ENCODE data around the gene DPYD.

Gene DPYD

DNA sequence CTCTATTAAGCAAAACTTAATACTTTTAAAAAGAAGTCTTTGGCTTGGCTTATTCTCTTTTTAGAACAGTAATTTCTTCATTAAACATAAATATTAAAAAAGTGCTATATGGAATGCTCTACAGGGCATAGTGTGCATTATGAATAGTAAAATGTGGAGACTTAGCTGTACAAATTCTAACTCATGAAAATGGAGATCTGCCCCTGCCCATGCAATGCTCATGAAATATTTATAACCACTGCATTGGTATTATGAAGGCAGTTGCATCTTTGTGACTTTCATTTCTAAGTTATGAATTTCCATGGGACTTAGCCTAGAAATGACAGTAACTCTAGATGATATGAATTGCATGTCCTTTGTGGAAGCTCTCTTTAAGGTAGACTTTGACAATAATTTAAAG is 613.3 kb downstream of the DPYD start:
- Histone ChIP-seq H4K20me1 (ENCODE audit: insufficient read depth) (no peaks in the 10 kb centered on the region), H3K9ac (no peak overlapping the region), H3K4me1 (ENCODE audit: low read depth, poor library complexity, severe bottlenecking) (no peaks in the 10 kb centered on the region), H3K4me3 (IDR thresholded peaks at IDR 0.05; ENCODE audit: insufficient read depth, low read depth, low read length) (no peak overlapping the region), H3K27me3 (ENCODE audit: insufficient read depth, low read depth) (no peaks in the 10 kb centered on the region), H3K4me2 (no peak overlapping the region), H3K79me2 (ENCODE audit: insufficient read depth, low read depth) (no peaks in the 10 kb centered on the region), H3K27ac (no peak overlapping the region), H2AFZ (ENCODE audit: low read depth) (no peak overlapping the region), H3K36me3 (ENCODE audit: insufficient read depth) (no peaks in the 10 kb centered on the region)
- no peak for TF ChIP-seq CTCF (conservative IDR thresholded peaks at IDR 0.05; ENCODE audit: low read depth, low read length)

GRCh38 chr1:97307151-97307550 is 613.7 kb downstream of the DPYD start:
- no peaks in the 10 kb centered on the region for H3K27me3 ChIP-seq (ENCODE audit: insufficient read depth, low read depth)
- no peak overlapping the region for H3K27ac ChIP-seq
- H3K9ac ChIP-seq: no peak overlapping the region
- no peaks in the 10 kb centered on the region for H3K79me2 ChIP-seq (ENCODE audit: insufficient read depth, low read depth)
- H4K20me1 ChIP-seq (ENCODE audit: insufficient read depth): no peaks in the 10 kb centered on the region
- H3K4me1 ChIP-seq (ENCODE audit: low read depth, poor library complexity, severe bottlenecking): no peaks in the 10 kb centered on the region
- H2AFZ ChIP-seq (ENCODE audit: low read depth): no peak overlapping the region
- no peak overlapping the region for H3K4me2 ChIP-seq
- no peaks in the 10 kb centered on the region for H3K36me3 ChIP-seq (ENCODE audit: insufficient read depth)
- no peak overlapping the region for H3K4me3 ChIP-seq (IDR thresholded peaks at IDR 0.05; ENCODE audit: insufficient read depth, low read depth, low read length)
- no peak for TF ChIP-seq CTCF (conservative IDR thresholded peaks at IDR 0.05; ENCODE audit: low read depth, low read length)

DNA sequence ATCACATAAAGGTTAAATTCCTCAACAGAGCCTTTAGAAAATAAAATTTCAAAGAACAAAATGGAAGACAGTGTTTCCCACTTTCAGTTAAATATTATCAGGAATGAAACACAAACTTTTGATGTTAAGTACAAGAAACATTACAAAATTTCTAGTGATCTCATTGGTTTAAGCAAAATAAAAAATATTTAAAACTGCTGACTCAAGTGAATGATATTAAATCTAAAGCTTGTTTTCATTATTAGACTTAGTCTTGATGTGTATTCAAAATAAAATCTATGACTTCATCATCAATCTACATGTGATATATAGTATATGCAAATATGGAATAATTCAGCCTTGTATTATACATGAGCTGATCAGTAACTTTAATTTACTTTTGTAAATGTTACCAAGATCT is 614.3 kb downstream of the DPYD start:
- H3K79me2 ChIP-seq (ENCODE audit: insufficient read depth, low read depth): no peaks in the 10 kb centered on the region
- H2AFZ ChIP-seq (ENCODE audit: low read depth): no peak overlapping the region
- H3K4me3 ChIP-seq (IDR thresholded peaks at IDR 0.05; ENCODE audit: insufficient read depth, low read depth, low read length): no peak overlapping the region
- H3K27ac ChIP-seq: no peak overlapping the region
- no peaks in the 10 kb centered on the region for H3K27me3 ChIP-seq (ENCODE audit: insufficient read depth, low read depth)
- TF ChIP-seq CTCF (conservative IDR thresholded peaks at IDR 0.05; ENCODE audit: low read depth, low read length): no peak
- H4K20me1 ChIP-seq (ENCODE audit: insufficient read depth): no peaks in the 10 kb centered on the region
- no peaks in the 10 kb centered on the region for H3K36me3 ChIP-seq (ENCODE audit: insufficient read depth)
- H3K9ac ChIP-seq: no peak overlapping the region
- H3K4me1 ChIP-seq (ENCODE audit: low read depth, poor library complexity, severe bottlenecking): no peaks in the 10 kb centered on the region
- H3K4me2 ChIP-seq: no peak overlapping the region

GRCh38 chr1:97304366-97304765 is 616.5 kb downstream of the DPYD start:
- H3K36me3 ChIP-seq (ENCODE audit: insufficient read depth): no peaks in the 10 kb centered on the region
- TF ChIP-seq CTCF (conservative IDR thresholded peaks at IDR 0.05; ENCODE audit: low read depth, low read length): no peak
- no peaks in the 10 kb centered on the region for H4K20me1 ChIP-seq (ENCODE audit: insufficient read depth)
- no peak overlapping the region for H3K9ac ChIP-seq
- no peak overlapping the region for H2AFZ ChIP-seq (ENCODE audit: low read depth)
- no peaks in the 10 kb centered on the region for H3K79me2 ChIP-seq (ENCODE audit: insufficient read depth, low read depth)
- H3K4me3 ChIP-seq (IDR thresholded peaks at IDR 0.05; ENCODE audit: insufficient read depth, low read depth, low read length): no peak overlapping the region
- H3K4me2 ChIP-seq: no peak overlapping the region
- no peak overlapping the region for H3K27ac ChIP-seq
- no peaks in the 10 kb centered on the region for H3K4me1 ChIP-seq (ENCODE audit: low read depth, poor library complexity, severe bottlenecking)
- no peaks in the 10 kb centered on the region for H3K27me3 ChIP-seq (ENCODE audit: insufficient read depth, low read depth)

GRCh38 chr1:97298966-97299365 is 621.9 kb downstream of the DPYD start:
- Histone ChIP-seq H3K4me1 (ENCODE audit: low read depth, poor library complexity, severe bottlenecking) (no peaks in the 10 kb centered on the region), H3K36me3 (ENCODE audit: insufficient read depth) (no peaks in the 10 kb centered on the region), H3K79me2 (ENCODE audit: insufficient read depth, low read depth) (no peaks in the 10 kb centered on the region), H3K4me3 (IDR thresholded peaks at IDR 0.05; ENCODE audit: insufficient read depth, low read depth, low read length) (no peak overlapping the region), H3K27me3 (ENCODE audit: insufficient read depth, low read depth) (no peaks in the 10 kb centered on the region), H3K4me2 (no peak overlapping the region), H4K20me1 (ENCODE audit: insufficient read depth) (no peaks in the 10 kb centered on the region), H2AFZ (ENCODE audit: low read depth) (no peak overlapping the region), H3K9ac (no peak overlapping the region), H3K27ac (no peak overlapping the region)
- no peak for TF ChIP-seq CTCF (conservative IDR thresholded peaks at IDR 0.05; ENCODE audit: low read depth, low read length)
